ENCODE data around the gene FADS2.

DNA sequence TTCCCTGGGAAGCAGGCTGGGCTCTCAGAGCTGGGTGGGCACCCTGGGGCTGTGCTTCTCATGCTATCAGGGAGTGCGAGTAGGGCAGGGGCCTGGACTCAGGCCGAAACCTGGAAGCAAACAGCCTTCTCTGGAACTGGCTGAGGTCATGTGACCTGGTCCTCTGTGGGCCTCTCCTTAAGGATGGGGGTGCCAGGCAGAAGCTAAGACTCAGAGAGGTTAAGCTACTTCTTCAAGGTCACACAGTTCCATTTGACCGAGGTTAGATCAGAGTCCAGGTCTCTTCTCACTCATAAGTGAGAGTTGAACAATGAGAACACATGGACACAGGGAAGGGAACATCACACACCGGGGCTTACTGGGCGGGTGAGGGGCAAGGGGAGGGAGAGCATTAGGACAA, 55.8 kb downstream of the FADS2 start:
- TF ChIP-seq, protein P1, sequence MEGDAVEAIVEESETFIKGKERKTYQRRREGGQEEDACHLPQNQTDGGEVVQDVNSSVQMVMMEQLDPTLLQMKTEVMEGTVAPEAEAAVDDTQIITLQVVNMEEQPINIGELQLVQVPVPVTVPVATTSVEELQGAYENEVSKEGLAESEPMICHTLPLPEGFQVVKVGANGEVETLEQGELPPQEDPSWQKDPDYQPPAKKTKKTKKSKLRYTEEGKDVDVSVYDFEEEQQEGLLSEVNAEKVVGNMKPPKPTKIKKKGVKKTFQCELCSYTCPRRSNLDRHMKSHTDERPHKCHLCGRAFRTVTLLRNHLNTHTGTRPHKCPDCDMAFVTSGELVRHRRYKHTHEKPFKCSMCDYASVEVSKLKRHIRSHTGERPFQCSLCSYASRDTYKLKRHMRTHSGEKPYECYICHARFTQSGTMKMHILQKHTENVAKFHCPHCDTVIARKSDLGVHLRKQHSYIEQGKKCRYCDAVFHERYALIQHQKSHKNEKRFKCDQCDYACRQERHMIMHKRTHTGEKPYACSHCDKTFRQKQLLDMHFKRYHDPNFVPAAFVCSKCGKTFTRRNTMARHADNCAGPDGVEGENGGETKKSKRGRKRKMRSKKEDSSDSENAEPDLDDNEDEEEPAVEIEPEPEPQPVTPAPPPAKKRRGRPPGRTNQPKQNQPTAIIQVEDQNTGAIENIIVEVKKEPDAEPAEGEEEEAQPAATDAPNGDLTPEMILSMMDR (optimal IDR thresholded peaks at IDR 0.05 in 1 of 3, IDR thresholded peaks at IDR 0.05 in 1 of 3, conservative IDR thresholded peaks at IDR 0.05 in 1 of 3; ENCODE audit: extremely low read depth in 1 of 3, insufficient read depth in 2 of 3, low read length in 3 of 3), result no peak
- no peak for TF ChIP-seq EZH2 (IDR thresholded peaks at IDR 0.05; ENCODE audit: low read length)
